HG03095 (cell line): ENCODE results near the gene STARD7.
A peak's percentile ranks its signal among the peaks of the same experiment; 100 is the strongest.
"Not testable (repeated sequence)": the region's sequence is repeated elsewhere in the genome, so short reads cannot be mapped to it uniquely, and the experiment has no call there.

Experiments used
- ATAC-seq: cut with Tn5 transposase; IDR thresholded peaks from one replicate; pipeline ENCODE4 v1.9.1; 2021; ENCODE audit warnings: moderate library complexity; ENCODE audit not compliant: unreplicated experiment

The STARD7 gene

DNA sequence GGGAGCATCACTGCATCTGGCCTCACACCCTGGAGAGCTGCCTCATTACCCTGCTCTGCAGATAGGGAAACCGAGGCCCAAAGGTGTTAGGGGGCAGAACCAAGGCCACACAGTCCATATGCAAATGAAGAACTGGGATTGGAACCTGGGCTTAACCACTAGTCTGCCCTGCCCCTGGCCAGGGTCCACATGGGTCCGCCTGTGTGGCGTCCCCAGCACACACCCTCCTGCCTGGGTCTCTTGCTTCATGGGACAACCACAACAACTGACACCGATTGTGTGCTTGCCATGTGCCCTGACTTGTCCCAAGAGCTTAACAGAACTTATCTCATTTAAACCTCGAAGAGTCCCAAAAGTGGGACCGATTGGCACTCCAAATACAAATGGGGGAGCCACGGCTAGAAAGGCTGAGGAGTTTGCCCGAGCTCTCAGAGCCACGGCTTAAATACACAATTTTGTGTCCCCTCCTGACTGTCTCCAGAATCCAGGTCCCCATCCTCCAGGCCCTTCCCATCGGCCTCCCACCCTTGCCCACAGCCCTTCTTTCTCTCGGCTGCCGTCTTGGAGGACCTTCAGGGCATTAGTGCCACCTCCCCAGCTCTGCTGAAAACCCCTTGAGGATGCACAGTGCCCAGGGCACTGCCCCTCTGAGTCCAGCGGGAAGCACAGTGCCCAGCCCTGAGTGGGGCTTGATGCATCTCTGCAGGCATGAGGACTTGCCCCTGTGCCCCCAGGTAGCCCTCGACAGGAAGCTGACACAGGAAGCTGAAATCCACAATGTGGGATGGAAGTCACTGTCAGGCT is 57.6 kb downstream of the STARD7 start:
- ATAC-seq: no peak

DNA sequence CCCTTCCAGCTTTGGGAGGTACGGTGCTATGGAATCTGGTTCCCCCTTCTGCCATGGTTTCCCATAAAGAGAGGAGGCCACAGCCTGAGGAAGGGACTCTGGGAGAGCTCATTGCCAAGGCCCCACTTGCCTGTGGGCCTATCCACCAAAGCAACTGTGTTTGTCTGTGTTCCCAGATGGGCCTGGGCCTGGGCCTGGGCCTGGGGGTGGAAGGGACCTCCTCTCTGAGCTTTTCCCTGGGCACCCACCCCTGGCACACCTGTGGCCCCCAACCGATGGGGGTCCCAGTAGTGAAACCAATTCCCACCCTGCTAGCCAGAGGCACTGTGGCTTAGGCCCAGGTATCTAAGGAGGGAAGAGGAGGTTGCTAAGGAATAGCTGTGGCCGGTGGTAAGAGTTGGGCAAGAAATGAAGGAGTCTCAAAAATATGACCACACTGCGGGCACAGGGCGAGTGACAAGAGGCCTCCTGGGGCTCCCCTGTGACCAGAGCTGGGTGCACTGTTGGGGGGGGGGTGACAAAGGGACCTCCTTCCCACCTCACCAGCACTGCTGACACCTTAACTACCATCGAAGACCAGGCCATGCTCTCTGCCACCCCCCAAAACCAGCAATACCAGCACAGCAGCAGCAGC is 58.5 kb downstream of the STARD7 start:
- ATAC-seq: no peak

DNA sequence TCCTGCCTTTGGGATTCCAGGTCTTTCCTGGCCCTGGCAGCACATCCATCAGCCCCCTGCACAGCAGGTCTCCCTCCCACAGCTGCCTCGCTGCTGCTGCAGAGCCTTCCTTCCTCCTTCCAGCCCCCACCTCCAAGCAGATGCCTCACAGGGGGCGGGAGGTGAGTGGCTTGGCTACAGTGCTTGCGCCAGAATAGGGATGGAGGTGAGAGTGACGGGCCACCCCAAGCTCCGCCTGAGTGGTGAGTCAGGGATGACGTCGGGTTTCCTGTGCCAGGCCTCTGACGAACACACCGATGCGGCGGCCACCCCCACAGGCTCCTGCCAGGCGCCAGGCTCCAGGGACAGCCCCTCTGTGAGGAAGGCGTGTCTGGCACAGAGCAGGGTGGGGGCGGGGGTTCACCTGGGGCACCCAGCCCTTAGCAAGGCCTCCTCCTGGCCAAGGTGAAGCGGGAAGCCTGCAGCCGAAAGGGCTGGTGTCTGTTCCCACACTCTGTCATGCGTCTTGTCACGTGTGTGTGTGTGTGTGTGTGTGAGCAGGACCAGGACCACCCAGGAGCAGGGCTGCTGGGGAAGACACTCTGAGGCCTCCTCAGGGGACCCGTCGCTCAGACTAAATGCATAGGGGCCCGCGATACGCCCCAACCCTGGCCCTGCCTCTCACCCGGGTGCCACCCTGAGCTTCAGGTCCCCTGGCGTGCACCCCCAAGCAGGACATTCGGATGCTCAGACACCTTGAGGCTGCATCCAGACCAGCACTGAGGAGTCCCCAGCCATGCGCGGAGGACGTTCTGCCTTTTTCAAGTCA is 60.0 kb downstream of the STARD7 start:
- ATAC-seq: peak; percentile 37

DNA sequence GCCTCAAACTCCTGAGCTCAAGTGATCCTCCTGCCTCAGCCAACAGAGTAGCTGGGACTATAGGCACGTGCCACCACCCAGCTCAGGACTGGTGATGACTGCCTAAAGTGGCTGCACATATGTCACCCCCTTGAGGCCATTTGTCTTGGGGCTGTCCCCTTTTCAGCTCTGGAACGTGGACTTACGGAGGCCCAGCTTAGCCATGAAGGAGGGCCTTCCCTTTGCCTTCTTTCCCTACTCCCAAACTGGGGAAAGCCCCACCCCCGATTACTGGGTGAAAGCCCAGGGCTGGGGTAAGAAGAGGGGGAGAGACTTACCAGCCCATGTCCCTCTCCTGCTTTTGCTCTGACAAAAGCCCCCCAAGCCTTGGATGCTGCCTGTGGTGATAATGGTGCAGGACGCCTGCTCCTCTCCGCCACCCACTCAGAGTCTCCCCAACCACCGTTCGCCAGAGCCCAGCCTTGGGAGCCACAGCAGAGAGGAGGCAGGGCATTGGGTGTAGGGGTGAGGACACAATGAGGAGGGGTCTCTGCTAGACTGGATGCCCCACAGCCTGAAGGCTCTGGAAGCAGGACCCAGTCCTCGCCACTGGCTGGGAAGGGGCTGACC is 60.9 kb downstream of the STARD7 start:
- no peak for ATAC-seq

DNA sequence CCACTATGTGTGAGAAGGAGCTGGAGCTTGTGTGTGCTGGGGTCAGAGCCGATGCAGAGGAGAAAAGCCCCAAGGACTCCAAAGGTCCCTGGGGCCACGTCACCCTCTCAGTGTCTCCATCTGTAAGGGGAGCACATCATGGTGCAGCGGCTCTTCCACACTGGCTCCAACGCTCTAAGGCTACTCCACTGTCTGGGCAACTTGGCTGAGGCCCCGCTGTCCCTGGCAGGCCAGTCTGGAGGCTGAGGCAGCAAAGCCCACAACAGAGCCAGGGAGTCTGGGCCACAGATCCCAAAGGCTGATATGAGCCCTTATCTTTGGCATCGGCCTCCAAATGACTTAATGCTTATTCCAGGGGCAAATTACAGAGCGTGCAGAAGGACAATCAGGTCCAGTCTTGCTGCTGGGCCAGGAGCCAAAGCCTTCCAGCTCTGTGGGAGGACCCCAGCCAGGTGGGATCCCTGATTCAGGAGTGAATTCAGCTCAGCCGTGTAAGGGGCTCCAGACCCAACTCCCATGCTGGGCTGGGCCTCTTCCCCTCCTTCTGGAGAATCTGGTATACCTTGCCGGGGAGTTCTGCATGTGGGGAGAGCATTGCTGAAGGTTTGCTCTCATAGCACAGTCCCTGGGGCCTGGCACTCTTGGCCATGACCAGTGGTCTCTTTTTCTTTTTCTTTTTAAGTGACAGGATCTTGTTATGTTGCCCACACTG is 61.6 kb downstream of the STARD7 start:
- ATAC-seq: no peak

DNA sequence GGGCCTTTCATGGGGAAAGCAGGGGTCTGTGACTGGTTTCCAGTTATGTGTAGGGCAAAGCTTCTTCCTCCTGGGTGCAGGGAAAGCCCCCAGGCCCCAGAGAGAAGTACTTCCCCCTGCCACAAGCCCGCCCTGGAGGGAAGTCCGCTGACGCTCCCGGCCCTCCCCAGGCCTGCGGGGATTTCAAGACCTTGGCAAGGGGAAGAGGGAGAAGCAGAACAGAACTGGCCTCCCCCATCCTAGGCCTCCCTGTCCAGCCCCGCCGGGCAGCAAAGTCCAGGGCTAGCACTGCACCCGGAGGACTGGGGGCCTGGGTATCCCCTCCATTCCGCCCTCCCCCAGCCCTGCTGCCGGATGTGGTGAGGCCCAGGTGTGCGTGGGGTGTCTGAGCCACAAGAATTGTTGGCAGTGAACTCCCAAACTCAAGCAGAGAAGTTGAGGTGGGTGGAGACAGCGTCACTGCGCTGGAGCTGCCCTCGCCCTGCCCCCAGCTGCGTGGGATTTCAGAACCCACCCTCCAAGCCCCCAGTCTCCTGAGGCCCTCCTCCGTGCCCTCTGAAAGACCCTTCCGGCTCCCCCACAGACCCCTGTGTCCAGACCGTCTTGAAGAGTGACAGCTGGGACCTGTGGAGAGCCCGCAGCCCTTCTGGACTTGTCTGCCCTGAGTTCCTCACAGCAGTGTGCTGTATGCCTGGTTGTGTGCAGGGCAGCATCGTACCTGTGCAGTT is 62.3 kb downstream of the STARD7 start:
- ATAC-seq: peak; percentile 28

DNA sequence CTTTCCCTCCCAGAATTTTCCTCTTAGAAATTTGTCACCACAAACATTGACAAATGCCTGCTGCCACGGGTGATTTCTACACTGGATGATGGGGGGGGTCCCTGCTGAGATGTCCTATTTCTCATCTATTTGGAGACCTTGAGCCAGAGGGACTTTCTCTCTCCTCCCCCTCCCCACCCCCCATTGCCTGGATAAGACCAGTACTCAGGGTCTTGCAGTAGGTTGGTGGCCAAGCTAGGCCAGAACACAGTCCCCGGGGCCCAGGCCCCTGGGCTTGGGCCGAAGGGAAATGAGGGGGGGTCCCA is 62.8 kb downstream of the STARD7 start:
- ATAC-seq: no peak

DNA sequence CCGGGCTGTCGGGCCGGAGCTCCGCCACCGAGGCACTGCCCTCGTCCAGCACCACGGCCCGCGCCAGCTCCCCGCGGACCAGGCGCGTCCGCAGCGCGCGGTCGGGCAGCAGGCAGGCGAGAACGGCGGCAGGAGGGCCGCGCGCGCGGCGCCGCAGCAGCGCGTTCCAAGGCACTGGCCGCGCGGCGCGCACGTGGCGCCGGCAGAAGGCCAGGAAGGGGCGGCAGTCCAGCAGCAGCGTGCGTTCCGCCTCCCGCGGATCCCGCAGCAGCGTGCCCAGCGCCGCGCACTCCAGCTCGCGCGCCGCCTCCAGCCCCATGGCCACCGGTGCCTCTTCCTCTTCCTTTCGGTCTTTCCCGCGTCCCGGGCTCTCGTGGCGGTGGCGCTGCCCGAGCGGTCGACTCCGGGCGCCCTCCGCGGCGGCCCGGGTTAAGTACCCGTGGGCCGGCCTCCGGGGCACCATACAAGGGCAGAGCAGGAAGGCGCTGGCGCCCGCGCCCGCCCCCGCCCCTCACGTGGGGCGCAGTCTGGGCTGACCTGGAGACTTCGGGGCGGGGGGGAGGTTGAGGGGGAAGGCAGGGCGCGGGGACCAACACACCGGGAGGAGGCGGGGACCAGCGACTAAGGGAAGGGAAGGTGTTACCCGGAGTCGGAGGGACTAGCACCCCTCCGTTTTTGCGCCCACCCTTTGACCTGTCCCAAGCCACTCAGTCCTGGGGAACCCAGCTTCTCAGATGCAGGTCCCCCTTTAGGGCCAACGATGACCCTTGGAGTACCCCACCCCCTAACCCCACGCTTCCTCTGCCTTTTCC is 63.4 kb downstream of the STARD7 start, which contains the start of gene DUSP2:
DUSP2 (minus strand) TSS at position 405 of the 812 bp plus-strand sequence; CDS start at position 319, 86 bp downstream.
- ATAC-seq: peak; percentile 42

DNA sequence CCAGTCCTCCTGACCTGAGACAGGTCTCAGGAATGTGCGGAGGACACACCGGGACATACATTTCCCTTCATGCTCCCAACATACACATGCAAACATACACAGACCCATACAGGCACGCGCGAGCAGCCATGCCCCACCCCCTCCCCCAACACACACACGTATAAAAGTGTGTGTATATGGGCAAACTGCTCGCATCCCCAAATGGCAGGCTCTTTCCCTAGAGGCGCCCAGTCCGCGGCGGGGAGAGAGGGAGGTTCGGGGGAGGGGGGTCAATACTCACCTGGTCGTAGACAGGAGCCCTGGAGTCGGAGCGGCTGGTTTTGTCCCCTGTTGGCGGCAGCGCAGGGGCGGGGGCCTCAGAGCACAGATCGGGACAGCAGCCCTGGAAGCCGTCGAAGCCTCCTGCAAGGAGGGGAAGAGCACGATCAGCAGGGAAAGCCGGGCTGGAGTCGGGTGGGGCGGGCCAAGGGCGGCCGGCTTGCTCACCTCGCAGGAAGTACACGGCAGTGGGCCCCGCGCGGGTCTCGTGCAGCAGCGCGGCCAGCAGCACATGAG is 64.1 kb downstream of the STARD7 start:
- no peak for ATAC-seq

DNA sequence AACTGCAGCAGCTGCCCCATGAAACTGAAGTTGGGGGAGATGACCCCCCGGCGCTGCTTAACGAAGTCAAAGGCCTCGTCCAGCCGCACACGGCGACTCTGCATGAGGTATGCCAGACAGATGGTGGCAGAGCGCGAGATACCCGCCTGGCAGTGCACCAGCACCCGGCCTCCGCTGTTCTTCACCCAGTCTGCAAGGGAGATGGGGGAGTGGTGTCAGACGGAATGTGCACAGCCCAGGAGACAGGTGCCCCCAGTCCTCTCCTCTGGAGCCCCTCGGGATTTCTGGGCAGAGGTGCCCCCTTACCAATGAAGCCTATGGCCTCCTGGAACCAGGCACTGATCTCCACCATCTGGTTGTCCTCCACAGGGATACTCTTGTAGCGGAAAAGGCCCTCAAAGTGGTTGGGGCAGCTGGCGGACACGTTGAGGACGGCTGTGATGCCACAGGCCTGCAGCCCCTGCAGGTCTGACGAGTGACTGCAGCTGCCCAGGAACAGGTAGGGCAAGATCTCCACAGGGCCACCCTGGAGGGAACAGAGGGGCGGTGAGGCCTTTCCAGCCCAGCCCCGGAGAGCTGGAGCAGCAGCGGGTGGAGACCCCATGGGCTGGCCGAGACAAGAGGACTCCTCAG is 64.7 kb downstream of the STARD7 start:
- no peak for ATAC-seq

DNA sequence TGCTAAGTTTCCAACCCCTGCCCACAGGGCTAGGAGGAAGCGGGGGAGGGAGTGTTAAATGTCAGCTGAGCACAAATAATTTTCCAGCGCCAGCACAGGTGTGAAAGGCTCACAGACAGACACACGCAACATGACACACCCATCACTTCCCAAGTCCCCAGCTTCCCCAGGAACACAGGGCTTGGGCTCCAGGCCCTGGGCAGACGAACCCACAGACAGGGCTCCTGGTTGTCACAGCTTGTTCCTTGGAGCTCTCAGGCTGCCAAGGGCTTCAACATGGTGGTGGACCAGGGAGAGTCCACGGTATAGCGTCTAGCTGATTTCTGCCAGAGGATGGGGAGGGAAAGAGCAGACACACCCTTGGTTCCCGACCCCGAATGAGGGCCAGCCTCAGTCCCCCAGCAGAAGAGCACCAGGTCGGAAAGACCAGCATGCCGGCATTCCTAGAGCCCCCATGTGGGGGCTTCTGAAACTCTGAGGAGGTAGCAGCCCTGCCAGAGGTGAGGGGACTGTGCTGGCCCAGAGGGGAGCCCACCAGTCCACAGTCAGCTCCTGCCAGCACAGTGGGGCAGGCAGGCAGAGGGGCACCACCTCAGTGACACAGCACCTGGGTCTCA is 65.3 kb downstream of the STARD7 start:
- no peak for ATAC-seq

DNA sequence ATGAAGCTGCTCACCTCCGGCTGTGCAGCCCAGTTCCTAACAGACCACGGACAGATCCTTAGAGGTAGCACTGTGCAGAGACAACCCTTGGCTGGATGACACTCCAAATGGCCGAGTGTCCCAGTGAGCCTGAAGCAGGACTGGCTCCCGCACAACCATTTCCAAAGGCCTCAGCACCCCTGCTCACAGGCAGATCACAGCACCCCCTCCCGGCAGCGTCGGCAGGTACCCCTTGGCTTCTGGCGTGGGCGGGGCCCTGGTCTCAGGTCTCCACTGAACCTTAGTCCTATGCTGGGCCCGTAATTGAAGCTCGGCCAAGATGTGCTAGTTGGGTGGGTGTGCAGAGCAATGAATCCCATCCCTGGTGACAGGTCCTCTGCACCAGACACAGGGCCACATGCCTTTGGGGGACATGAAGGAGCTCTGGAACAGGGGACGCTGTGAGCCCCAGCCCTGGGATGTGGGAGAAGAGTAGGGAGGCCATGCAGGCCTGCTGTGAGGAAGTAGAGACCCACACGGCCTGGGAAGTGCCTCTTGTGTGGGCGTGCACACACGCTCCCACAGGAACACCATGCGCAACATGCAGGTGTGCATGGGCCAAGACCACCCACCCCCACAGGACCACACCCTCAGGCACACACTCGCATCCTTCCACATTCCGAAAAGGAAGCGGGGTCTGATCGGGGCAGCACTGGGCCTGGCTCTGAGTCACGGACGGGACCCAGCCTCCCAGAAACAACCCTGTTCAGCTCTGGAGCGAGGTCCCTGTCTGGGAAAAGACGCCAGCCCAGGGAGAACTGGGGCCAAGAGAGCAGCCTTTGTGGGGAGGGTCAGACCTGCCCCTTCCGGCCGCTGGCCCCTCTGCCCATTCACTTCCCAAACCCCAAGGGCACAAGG is 66.2 kb downstream of the STARD7 start:
- ATAC-seq: no peak

DNA sequence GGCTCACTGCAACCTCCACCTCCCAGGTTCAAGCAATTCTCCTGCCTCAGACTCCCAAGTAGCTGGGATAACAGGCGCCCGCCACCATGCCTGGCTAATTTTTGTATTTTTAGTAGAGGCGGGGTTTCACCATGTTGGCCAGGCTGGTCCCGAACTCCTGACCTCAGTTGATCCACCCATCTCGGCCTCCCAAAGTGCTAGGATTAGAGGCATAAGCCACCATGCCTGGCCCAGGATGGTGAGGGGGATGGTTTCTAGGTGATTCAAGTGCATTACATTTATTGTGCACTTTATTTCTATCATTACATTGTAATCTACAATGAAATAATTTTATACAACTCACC is 67.0 kb downstream of the STARD7 start:
- ATAC-seq: not testable (repeated sequence)

DNA sequence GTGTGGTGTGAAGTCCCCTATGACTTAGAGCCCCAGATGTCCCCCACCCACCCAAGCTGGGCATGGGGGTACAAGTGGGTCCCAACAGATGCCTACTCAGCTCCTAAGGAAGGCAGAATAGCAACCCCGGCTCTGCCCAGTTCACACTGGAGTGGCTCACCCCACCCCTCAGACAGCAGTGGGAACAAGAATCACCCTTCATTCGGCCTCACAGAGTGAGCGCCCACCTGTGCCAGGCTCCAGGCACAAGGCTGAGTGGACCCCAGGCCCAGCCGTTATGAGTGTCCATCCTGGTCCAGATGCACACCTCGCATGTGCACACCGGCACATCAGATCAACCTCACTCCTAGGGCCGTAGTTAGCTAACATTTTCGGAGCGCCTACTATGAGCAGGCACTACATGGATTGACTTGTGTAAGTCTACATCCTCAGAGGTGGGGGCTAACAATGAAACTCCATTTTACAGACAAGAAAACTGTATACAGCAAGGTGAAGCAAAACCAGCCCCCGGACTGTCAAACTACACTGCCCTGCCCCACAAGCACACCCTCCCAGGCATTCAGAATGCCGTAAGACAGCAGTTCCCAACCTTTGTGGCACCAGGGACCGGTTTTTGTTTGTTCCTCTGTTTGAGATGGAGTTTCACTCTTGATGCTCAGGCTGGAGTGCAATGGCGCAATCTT is 67.5 kb downstream of the STARD7 start:
- ATAC-seq: no peak

DNA sequence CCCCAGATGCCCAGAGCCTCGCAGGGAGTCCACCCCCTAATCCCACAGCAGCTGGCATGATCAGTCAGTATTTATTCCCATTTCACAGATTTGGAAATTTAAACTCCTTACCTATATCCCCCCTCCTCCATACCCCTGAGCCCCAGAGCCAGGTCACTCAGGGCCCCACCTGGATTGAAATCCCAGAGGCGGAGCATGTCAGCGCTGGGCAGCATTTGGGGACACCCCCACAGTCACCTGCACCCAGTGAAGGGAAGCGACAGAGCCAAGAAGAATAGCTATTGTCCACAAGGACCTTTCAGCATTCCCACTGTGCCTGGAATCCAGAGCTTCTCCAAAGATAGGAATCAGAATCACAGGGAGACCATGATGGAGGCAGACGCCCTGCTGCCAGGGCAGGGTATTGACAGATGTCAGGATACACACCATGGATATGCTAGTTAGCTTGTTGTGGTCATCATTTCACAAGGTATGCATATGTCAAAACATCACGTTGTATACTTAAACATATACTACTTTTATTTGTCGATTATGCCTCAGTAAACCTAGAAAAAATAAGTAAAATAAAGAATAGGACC is 69.4 kb downstream of the STARD7 start:
- no peak for ATAC-seq
